Hepatocyte (in vitro differentiated cells): ENCODE measurements around the gene RNF20. TPM values are rescaled to one million over a fixed set of nuclear protein-coding genes. Genes with fewer than 3 reads are reported as not detected.

Source experiments
- DNase-seq: peaks from one replicate; pipeline ENCODE4 v3.0.0-alpha.2; 2016; ENCODE audit warnings: low spot score
- H2AFZ ChIP-seq: fragments of 200-600 bp; sonication (generic); 2 replicates; pipeline ENCODE4 v1.6.0; 2016; ENCODE audit warnings: antibody characterized with exemption, mild to moderate bottlenecking
- H3K27ac ChIP-seq: fragments of 200-600 bp; sonication (generic); 2 replicates; pipeline ENCODE4 v1.5.1; 2016; ENCODE audit warnings: mild to moderate bottlenecking
- H3K27me3 ChIP-seq: fragments of 200-600 bp; sonication (generic); 2 replicates; pipeline ENCODE4 v1.6.1; 2016
- H3K36me3 ChIP-seq: fragments of 200-600 bp; sonication (generic); replicated peaks from 2 replicates; pipeline ENCODE4 v1.5.1; 2016; ENCODE audit warnings: low read depth; ENCODE audit not compliant: insufficient read depth
- H3K4me1 ChIP-seq: fragments of 200-600 bp; sonication (generic); 2 replicates; pipeline ENCODE4 v1.5.1; 2016; ENCODE audit warnings: mild to moderate bottlenecking, moderate library complexity; ENCODE audit not compliant: insufficient read depth
- H3K4me2 ChIP-seq: fragments of 200-600 bp; sonication (generic); 2 replicates; pipeline ENCODE4 v1.6.0; 2016
- H3K4me3 ChIP-seq: fragments of 200-600 bp; sonication (generic); 2 replicates; pipeline ENCODE4 v1.5.1; 2016; ENCODE audit warnings: mild to moderate bottlenecking
- H3K79me2 ChIP-seq: fragments of 200-600 bp; sonication (generic); 2 replicates; pipeline ENCODE4 v1.6.0; 2017; ENCODE audit warnings: mild to moderate bottlenecking
- H3K9me2 ChIP-seq: fragments of 200-600 bp; sonication (generic); replicated peaks from 2 replicates; pipeline ENCODE4 v1.6.0; 2017; ENCODE audit warnings: mild to moderate bottlenecking; ENCODE audit not compliant: insufficient read depth
- H3K9me3 ChIP-seq: fragments of 200-600 bp; sonication (generic); 2 replicates; pipeline ENCODE4 v1.5.1; 2016; ENCODE audit warnings: low read depth, mild to moderate bottlenecking
- H4K20me1 ChIP-seq: fragments of 200-600 bp; sonication (generic); 2 replicates; pipeline ENCODE4 v1.6.0; 2016; ENCODE audit warnings: mild to moderate bottlenecking; ENCODE audit not compliant: insufficient read depth, poor library complexity, severe bottlenecking
- EZH2 ChIP-seq: fragments of 200-600 bp; sonication (generic); IDR thresholded peaks from 2 replicates; pipeline ENCODE4 v1.6.1; 2016; ENCODE audit warnings: antibody characterized with exemption, mild to moderate bottlenecking, borderline replicate concordance
- EZH2phosphoT487 ChIP-seq: fragments of 200-600 bp; sonication (generic); IDR thresholded peaks from one replicate; pipeline ENCODE4 v1.6.1; 2018; ENCODE audit warnings: antibody characterized with exemption, mild to moderate bottlenecking, low read depth, moderate library complexity; ENCODE audit not compliant: unreplicated experiment, severe bottlenecking
- WGBS: methylation state at CpG from one replicate; pipeline ENCODE4 v1.1.6; 2016; ENCODE audit warnings: low lambda C conversion rate; ENCODE audit errors: missing lambda C conversion rate; 5-methylcytosine and 5-hydroxymethylcytosine counted together
- polyA plus RNA-seq: library from polyadenylated mRNA; unstranded; fragments of >200 nt; fragmentation: Nextera tagmentation; extraction: Ambion mirVana; gene quantifications from 2 replicates; pipeline ENCODE4 v1.2.1, GENCODE V29; 2016
- total RNA-seq: library from RNA; depleted of rRNA; stranded (reverse); fragments of >200 nt; gene quantifications from 2 replicates; pipeline ENCODE4 v1.2.3, GENCODE V29; 2014
- TF ChIP-seq, protein P1 (sequence below): fragments of 200-600 bp; sonication (generic); IDR thresholded peaks from 2 replicates; pipeline ENCODE4 v1.5.1; 2016; ENCODE audit warnings: antibody characterized with exemption, mild to moderate bottlenecking; ENCODE audit not compliant: poor library complexity

Gene RNF20, protein sequence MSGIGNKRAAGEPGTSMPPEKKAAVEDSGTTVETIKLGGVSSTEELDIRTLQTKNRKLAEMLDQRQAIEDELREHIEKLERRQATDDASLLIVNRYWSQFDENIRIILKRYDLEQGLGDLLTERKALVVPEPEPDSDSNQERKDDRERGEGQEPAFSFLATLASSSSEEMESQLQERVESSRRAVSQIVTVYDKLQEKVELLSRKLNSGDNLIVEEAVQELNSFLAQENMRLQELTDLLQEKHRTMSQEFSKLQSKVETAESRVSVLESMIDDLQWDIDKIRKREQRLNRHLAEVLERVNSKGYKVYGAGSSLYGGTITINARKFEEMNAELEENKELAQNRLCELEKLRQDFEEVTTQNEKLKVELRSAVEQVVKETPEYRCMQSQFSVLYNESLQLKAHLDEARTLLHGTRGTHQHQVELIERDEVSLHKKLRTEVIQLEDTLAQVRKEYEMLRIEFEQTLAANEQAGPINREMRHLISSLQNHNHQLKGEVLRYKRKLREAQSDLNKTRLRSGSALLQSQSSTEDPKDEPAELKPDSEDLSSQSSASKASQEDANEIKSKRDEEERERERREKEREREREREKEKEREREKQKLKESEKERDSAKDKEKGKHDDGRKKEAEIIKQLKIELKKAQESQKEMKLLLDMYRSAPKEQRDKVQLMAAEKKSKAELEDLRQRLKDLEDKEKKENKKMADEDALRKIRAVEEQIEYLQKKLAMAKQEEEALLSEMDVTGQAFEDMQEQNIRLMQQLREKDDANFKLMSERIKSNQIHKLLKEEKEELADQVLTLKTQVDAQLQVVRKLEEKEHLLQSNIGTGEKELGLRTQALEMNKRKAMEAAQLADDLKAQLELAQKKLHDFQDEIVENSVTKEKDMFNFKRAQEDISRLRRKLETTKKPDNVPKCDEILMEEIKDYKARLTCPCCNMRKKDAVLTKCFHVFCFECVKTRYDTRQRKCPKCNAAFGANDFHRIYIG
- 20.1 and 21.7 TPM in 2 replicates for total RNA-seq
- polyA plus RNA-seq: 19.0 and 20.2 TPM in 2 replicates

DNA sequence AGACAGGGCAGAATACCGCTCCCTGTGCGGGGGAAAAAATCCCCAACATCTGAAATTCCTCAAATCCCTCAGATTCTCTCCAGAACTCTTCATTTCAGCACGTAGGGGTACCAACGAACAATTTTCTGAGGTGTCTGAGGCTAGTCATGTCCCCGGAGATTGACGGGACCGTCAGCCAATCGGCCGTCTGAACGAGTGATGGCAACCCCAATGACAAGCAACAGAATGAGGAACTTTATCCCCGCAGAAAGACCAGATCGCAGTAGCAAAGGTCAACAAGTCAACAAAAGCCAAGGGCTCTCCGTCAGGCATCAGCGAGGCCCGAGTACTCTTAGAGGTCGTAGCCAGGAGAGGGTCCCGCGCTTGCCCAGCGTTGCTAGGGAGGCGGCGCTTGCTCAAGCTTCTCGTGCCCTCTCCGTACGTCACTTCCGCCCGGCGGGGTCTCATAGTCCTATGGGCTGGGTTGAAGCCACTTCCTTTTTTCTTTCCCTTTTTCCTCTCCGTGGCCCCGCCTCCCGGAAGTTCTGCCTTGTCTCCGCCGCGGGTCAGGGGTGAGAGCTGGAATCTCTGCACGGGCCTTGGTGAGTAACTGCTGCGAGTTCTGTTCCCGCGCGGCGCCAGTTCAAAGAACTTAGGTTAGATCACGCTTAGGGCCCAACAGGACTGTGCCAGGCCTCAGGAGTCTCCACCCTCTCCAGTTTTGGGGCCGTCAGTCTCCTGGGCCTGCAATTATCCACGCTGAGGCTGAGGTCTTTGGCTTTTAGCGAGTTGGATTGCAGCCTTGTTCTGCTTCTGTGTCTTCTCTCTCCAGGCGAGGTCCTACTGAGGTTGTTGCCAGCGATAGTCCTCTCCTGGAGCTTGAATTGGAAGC, at the start of gene RNF20:
RNF20 (plus strand) TSS at position 520 of the 871 bp plus-strand sequence. CDS start 1,571 bp downstream, outside the sequence.
- Histone ChIP-seq H3K4me3 (peak within 1 kb of the TSS; percentile 68), H3K4me1 (peaks cover 4% of the 10 kb centered on the region), H3K36me3 (no peaks in the 10 kb centered on the region), H3K27ac (peak within 1 kb of the TSS; percentile 92), H3K27me3 (no peaks in the 10 kb centered on the region), H3K9me2 (no peaks in the 10 kb centered on the region), H2AFZ (peak within 1 kb of the TSS; percentile 83), H3K9me3 (no peaks in the 10 kb centered on the region), H3K79me2 (peaks cover 44% of the 10 kb centered on the region), H4K20me1 (no peaks in the 10 kb centered on the region), H3K4me2 (peak within 1 kb of the TSS; percentile 86)
- TF ChIP-seq EZH2: no peak
- TF ChIP-seq, protein P1, sequence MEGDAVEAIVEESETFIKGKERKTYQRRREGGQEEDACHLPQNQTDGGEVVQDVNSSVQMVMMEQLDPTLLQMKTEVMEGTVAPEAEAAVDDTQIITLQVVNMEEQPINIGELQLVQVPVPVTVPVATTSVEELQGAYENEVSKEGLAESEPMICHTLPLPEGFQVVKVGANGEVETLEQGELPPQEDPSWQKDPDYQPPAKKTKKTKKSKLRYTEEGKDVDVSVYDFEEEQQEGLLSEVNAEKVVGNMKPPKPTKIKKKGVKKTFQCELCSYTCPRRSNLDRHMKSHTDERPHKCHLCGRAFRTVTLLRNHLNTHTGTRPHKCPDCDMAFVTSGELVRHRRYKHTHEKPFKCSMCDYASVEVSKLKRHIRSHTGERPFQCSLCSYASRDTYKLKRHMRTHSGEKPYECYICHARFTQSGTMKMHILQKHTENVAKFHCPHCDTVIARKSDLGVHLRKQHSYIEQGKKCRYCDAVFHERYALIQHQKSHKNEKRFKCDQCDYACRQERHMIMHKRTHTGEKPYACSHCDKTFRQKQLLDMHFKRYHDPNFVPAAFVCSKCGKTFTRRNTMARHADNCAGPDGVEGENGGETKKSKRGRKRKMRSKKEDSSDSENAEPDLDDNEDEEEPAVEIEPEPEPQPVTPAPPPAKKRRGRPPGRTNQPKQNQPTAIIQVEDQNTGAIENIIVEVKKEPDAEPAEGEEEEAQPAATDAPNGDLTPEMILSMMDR: no peak
- no peak for TF ChIP-seq EZH2phosphoT487
- DNase-seq: peak; percentile 99
- WGBS: under 1% methylated on average over 45 of the region's 45 CpGs

- no peaks in the 10 kb centered on the region for H3K9me2 ChIP-seq
- no peak overlapping the region for H3K27ac ChIP-seq
- H3K9me3 ChIP-seq: no peaks in the 10 kb centered on the region
- 63% methylated on average over 1 of the region's 1 CpG for WGBS
- DNase-seq: no peak
- no peaks in the 10 kb centered on the region for H3K36me3 ChIP-seq
- H3K4me3 ChIP-seq: no peak overlapping the region
- H3K27me3 ChIP-seq: peaks cover 23% of the 10 kb centered on the region
- peaks cover 14% of the 10 kb centered on the region for H3K4me1 ChIP-seq
- TF ChIP-seq, protein P1: no peak
- TF ChIP-seq EZH2: no peak
- no peak for TF ChIP-seq EZH2phosphoT487
- H3K4me2 ChIP-seq: no peak overlapping the region
- H3K79me2 ChIP-seq: peaks cover 7% of the 10 kb centered on the region
- no peak overlapping the region for H2AFZ ChIP-seq
- no peaks in the 10 kb centered on the region for H4K20me1 ChIP-seq
These were observed 49.6 kb upstream of the RNF20 start for GRCh38 chr9:101484046-101484445.

- H3K36me3 ChIP-seq: no peaks in the 10 kb centered on the region
- no peaks in the 10 kb centered on the region for H3K9me3 ChIP-seq
- H2AFZ ChIP-seq: peak overlapping the region; percentile 69
- no peaks in the 10 kb centered on the region for H4K20me1 ChIP-seq
- DNase-seq: peak; percentile 46
- peak overlapping the region; percentile 54 for H3K27ac ChIP-seq
- TF ChIP-seq, protein P1: no peak
- TF ChIP-seq EZH2phosphoT487 (no peak), EZH2 (no peak)
- peak overlapping the region; percentile 35 for H3K4me3 ChIP-seq
- H3K4me1 ChIP-seq: peaks cover 4% of the 10 kb centered on the region
- 2% methylated on average over 59 of the region's 61 CpGs for WGBS
- peaks cover 23% of the 10 kb centered on the region for H3K27me3 ChIP-seq
- H3K9me2 ChIP-seq: no peaks in the 10 kb centered on the region
- peaks cover 7% of the 10 kb centered on the region for H3K79me2 ChIP-seq
- peak overlapping the region; percentile 94 for H3K4me2 ChIP-seq
These were observed 47.5 kb upstream of the RNF20 start for GRCh38 chr9:101485924-101486692.
